GM10266 (cell line): Measurements from ENCODE around the gene CPNE6.

Source experiments
- DNase-seq: peaks from one replicate; pipeline ENCODE4 v3.0.0; 2012; ENCODE audit errors: extremely low spot score
- TF ChIP-seq, protein P1 (sequence below): IDR thresholded peaks from 2 replicates; pipeline ENCODE4 v1.5.1; 2012; ENCODE audit warnings: mild to moderate bottlenecking, low read depth; ENCODE audit not compliant: control insufficient read depth, insufficient read depth; ENCODE audit errors: missing control alignments

Gene CPNE6

GRCh38 chr14:24067133-24068082, 4.0 kb upstream of the CPNE6 start:
- no peak for DNase-seq
- TF ChIP-seq, protein P1, sequence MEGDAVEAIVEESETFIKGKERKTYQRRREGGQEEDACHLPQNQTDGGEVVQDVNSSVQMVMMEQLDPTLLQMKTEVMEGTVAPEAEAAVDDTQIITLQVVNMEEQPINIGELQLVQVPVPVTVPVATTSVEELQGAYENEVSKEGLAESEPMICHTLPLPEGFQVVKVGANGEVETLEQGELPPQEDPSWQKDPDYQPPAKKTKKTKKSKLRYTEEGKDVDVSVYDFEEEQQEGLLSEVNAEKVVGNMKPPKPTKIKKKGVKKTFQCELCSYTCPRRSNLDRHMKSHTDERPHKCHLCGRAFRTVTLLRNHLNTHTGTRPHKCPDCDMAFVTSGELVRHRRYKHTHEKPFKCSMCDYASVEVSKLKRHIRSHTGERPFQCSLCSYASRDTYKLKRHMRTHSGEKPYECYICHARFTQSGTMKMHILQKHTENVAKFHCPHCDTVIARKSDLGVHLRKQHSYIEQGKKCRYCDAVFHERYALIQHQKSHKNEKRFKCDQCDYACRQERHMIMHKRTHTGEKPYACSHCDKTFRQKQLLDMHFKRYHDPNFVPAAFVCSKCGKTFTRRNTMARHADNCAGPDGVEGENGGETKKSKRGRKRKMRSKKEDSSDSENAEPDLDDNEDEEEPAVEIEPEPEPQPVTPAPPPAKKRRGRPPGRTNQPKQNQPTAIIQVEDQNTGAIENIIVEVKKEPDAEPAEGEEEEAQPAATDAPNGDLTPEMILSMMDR = no peak

DNA sequence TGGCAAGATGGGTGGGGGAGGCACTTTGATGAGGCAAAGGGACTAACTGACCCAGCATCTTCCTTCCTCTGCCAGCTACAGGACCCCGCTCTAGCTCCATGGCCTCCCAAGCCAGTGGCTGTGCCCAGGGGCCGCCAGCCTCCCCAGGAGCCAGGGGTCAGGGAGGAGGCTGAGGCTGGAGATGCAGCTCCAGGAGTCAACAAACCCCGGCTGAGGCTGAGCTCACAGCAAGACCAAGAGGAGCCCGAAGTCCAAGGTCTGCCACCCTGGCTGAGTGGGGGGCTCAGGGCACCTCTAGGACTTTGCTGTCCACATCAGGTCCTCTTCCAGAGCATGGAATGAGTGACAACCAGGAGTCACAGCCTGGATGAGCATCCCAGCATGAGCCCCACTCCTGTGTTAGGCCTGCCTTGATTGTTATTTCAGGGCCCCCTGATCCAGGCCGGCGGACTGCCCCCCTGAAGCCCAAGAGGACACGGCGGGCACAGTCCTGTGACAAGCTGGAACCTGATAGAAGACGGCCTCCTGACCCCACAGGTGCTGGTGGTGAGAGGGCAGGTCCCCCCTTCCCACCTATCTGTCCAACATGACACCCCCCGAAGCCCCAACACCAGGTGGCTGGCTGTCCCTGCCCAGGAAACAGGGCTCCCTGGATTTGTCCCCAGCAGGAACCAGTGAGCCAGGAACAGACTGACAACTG, 2.5 kb upstream of the CPNE6 start:
- TF ChIP-seq, protein P1 = no peak
- DNase-seq = no peak

DNA sequence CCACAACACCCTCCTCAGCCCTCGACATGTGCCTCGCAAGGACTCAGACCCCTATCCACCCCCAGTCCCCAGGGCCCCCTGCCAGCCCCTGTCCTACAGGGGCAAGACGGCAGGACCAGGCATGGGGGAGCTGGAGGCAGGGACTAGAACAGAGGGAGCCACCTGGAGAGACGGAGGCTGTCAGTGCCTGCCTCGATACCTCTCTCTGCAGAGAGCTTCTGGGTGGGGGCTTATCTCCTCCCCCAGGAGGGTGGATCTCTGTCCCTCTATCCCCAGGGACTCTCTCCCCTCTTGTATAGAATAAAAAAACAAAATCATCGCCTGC, 2.0 kb upstream of the CPNE6 start:
- DNase-seq = no peak
- TF ChIP-seq, protein P1 = no peak

- no peak for DNase-seq
- TF ChIP-seq, protein P1 = no peak
Observed at GRCh38 chr14:24070285-24071143, 848 bp upstream of the CPNE6 start.

- no peak for DNase-seq
- TF ChIP-seq, protein P1 = no peak
Observed at GRCh38 chr14:24071836-24072430, 571 bp downstream of the CPNE6 start.

DNA sequence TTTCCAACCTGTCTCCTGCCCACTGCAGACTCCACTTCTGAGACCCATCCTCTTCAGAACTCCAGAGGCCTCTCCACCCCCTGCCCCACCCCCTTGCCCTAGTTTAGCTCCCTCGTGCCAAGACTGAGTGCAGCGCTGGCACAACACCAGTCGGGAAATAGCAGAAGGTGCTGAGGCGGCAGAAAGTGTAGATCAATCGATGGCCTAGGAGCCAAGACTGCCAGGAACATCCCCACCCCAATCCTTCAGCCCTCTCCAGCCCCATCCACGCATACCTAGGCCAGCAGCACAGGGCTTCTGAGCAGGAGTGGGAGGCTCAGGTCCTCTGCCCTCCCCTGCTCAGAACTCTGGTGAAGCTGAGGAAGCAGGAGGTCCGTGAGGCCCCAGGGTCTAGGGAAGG, 1.1 kb downstream of the CPNE6 start:
- DNase-seq = no peak
- TF ChIP-seq, protein P1 = no peak
